HG03175 (cell line): ENCODE measurements around the gene CC2D1A.

ENCODE experiments used
- ATAC-seq: cut with Tn5 transposase; IDR thresholded peaks from one replicate; pipeline ENCODE4 v1.9.1; 2021; ENCODE audit warnings: mild to moderate bottlenecking, moderate library complexity; ENCODE audit not compliant: unreplicated experiment

CC2D1A gene

GRCh38 chr19:13905634-13906520, at the start of gene CC2D1A, which contains the start of gene BRME1:
Gene CC2D1A, plus strand, starts transcription at chr19:13906201. Its CDS starts 241 bp downstream, at chr19:13906442.
Gene BRME1, minus strand, starts transcription at chr19:13906117. Its CDS starts 1,225 bp downstream, at chr19:13904892.
- ATAC-seq, result peak; percentile 89

GRCh38 chr19:13856497-13856896, 49.5 kb upstream of the CC2D1A start:
- ATAC-seq, result no peak

GRCh38 chr19:13859361-13859880, 46.6 kb upstream of the CC2D1A start:
- no peak for ATAC-seq

GRCh38 chr19:13860679-13861391, 45.2 kb upstream of the CC2D1A start:
- ATAC-seq, result no peak

- no peak for ATAC-seq
Observed at GRCh38 chr19:13861392-13861713, 44.6 kb upstream of the CC2D1A start.

- peak; percentile 67 for ATAC-seq
Observed at GRCh38 chr19:13861714-13862531, 44.1 kb upstream of the CC2D1A start.

GRCh38 chr19:13864046-13864666, 41.8 kb upstream of the CC2D1A start:
- no peak for ATAC-seq

DNA sequence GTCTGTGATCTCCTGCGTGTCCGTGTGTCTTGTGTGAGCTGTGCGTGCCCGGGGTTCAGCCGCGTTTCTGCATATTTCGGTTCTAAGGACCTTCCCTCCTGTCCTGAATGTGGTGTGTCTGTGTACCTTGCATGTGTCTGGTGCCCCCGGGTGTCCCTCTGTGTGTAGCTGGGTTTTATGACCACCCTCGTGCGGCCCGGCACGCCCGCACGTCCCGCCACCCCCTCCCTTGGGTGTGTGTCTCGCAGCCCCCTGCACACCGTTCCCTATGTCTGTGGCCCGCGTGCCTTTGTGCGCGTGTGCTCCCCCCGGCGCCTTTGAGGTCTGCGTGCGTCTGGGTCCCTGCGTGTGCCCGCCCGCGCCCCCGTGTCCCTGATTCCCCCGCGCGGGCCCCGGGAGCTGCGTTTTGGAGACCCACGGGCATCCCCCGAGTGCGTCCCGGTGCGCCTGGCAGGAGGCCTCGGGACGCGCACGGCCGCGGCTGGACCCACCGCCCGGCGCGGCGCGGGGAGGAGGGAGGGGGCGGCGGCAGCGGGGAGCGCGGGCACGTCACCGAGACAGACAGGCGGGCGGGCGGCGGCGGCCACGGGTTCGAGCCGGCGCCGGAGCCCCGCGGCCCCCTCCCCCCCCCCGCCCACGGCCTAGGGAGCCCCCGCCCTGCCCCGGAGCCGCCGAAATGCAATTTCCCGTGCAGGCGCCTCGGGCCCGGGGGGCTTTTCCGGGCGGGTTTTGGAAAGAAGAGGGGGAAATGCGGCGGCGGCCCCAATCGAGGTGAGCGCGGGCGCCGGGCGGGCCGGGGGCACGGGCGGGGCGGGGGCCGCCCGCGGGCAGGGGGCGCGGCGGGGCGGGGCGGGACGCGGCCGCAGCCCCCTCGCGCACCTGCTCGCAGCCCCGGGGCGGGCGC, 41.1 kb upstream of the CC2D1A start:
- no peak for ATAC-seq

- ATAC-seq, result no peak
Observed at GRCh38 chr19:13865571-13866462, 40.2 kb upstream of the CC2D1A start.

GRCh38 chr19:13866463-13867046, 39.4 kb upstream of the CC2D1A start:
- no peak for ATAC-seq

- ATAC-seq, result no peak
Observed at GRCh38 chr19:13868663-13869062, 37.3 kb upstream of the CC2D1A start.

GRCh38 chr19:13869281-13869680, 36.7 kb upstream of the CC2D1A start:
- ATAC-seq, result no peak

- no peak for ATAC-seq
Observed at GRCh38 chr19:13870873-13871272, 35.1 kb upstream of the CC2D1A start.

DNA sequence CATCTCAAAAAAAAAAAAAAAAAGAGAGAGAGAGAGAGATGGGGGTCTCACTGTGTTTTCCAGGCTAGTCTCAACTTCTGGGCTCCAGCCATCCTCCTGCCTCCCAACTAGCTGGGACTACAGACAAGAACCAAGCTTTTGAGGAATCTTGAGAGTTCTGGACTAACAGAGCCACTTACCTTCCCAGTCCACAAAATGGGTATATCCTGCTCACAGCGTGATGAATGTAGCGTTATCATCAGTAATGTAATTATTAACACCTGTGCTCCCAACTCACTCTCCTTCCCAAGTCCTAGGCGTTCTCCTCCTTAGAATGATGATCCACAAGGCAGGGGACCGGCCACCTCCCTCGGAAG, 33.7 kb upstream of the CC2D1A start:
- no peak for ATAC-seq

DNA sequence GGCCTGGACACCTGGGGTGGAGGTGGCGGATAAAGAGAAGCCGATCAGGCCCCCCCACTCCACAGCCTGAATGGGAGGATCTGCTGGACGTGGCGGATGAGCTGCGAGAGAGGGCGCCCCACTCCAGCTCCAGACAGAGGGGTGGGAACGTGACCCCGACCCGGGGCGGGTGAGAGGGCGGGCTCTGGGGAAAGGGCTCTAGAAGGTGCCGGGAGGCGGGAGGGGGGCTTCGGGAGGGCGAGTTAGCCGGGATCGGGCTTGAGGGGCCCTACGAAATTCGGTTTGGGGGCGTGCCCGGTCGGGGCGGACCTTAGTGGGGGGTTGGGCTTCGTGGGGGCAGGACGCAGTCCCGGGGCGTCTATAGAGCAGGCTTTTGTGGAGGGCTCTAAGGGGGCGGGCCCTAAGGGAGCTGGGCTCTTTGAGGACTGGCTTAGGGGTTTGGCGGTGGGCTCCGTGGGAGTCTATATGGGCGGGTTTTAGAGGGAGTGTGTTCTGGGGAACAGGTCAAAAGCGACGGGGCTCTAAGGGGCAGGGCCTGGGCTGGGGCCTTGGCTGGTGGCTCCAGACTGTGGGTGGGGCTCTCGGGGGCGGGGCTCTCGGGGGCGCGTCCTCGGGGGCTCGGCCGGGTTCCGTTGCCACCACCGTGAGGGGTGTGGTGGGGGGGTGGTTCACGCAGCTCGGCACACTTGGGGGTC, 33.2 kb upstream of the CC2D1A start:
- no peak for ATAC-seq

DNA sequence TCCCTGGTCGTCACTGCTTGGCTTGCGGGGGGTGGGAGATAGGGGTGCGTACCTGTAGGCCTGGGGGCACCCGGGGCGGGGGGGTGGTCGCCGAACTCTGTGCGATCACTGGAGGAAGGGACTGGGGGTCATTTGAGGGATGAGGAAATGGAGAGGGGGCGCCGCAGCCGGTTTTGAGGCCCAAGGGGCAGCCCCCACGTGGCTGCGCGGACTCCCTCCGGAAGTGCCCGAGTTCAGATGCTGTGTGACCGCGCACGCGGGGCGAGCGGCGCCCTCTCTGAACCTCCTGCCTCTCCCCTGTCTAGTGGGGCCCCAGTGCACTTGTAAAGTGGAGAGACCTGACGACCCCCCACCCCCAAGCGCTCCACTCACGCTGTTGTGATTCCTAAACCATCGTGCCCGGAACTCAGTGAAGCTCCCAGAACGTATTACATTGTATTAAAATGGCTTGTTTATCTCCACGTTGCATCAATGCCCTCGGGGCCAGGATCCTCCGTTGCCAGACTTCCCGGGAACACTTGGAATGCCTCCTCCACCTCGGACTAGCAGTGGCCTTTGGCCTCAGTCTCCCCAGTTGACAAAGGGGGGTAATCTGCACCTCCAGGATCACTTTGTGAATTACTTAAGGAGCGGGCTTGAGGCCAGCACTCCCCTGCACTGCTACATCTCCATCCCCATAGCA, 32.0 kb upstream of the CC2D1A start:
- no peak for ATAC-seq

- ATAC-seq, result no peak
Observed at GRCh38 chr19:13875824-13876223, 30.2 kb upstream of the CC2D1A start.
